ENCODE measurements around the gene WNT10A. TPM values are rescaled to one million over a fixed set of nuclear protein-coding genes. Genes with fewer than 3 reads are reported as not detected.

Gene WNT10A
- total and polyA plus RNA-seq, 10 donors: 1.5 to 7.9 (median 2.3) TPM

DNA sequence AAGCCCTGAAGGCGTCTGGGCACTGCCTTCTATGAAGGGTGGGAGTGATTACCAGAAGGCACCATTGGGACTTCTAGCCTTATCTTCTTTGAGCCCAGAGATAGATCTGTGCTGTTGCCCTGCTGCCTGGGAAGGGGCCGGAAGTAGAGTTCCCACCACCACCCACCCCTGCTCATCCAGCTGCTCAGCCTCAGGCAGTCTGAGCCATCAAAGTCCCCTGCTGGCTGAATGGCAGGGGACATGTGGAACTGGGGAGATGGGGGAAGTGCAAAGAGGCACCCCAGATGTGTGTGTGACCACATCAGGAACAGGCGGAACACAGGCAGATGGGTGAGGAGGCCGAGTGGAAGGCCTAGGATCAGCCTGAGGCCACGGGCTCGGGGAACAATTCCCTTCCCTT, 3.3 kb upstream of the WNT10A start:
- TF ChIP-seq POLR2A (IDR thresholded peaks at IDR 0.05) (no peak), POLR2AphosphoS5 (IDR thresholded peaks at IDR 0.05) (no peak)
- TF ChIP-seq, protein P1, sequence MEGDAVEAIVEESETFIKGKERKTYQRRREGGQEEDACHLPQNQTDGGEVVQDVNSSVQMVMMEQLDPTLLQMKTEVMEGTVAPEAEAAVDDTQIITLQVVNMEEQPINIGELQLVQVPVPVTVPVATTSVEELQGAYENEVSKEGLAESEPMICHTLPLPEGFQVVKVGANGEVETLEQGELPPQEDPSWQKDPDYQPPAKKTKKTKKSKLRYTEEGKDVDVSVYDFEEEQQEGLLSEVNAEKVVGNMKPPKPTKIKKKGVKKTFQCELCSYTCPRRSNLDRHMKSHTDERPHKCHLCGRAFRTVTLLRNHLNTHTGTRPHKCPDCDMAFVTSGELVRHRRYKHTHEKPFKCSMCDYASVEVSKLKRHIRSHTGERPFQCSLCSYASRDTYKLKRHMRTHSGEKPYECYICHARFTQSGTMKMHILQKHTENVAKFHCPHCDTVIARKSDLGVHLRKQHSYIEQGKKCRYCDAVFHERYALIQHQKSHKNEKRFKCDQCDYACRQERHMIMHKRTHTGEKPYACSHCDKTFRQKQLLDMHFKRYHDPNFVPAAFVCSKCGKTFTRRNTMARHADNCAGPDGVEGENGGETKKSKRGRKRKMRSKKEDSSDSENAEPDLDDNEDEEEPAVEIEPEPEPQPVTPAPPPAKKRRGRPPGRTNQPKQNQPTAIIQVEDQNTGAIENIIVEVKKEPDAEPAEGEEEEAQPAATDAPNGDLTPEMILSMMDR (IDR thresholded peaks at IDR 0.05 in 8 of 11, conservative IDR thresholded peaks at IDR 0.05 in 3 of 11): no peak
- WGBS, 5 donors: 56 to 72% (median 63%) methylated on average over 6 of the region's 6 CpGs
- intact Hi-C loops (cut with DNase I; ENCODE audit: low total_unique reads): no loop called here
- Histone ChIP-seq H3K36me3 (peaks cover 0 to 7% (median 0%) of the 10 kb centered on the region in 6 donors), H3K9me3 (no peaks in the 10 kb centered on the region), H3K4me3 (no peak overlapping the region), H3K27me3 (replicated peaks in 1 of 7) (peaks cover 0 to 99% (median 33%) of the 10 kb centered on the region in 7 donors), H3K27ac (no peak overlapping the region), H3K4me1 (peaks cover 18 to 79% (median 65%) of the 10 kb centered on the region in 6 donors)
- peak; percentile 69 for DNase-seq

DNA sequence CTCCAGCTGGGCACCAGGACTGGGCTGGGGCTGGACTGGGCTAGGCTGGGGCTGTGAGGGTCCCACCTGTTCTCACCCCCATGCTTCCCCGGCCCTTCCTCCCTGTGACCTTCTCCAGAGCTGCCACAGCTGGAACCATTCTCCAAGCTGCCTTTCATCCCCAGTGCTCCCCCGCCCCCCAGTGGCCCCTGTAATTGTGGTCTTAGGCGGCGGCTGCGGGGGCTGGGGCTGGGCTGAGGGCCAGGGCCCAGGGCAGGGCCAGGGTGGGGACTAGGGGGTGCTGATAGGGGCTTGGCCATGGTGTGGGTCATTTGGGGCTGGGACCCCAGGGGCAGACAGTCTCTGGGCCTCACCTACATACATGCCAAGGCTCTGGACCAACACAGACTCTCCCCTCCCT, 2.8 kb upstream of the WNT10A start:
- Histone ChIP-seq H3K4me3 (no peak overlapping the region), H3K9me3 (no peaks in the 10 kb centered on the region), H3K27me3 (replicated peaks in 1 of 7) (peaks cover 0 to 99% (median 28%) of the 10 kb centered on the region in 7 donors), H3K27ac (no peak overlapping the region), H3K36me3 (peaks cover 0 to 7% (median 0%) of the 10 kb centered on the region in 6 donors), H3K4me1 (peaks cover 16 to 79% (median 65%) of the 10 kb centered on the region in 6 donors)
- DNase-seq: peak; percentile 72
- whole genome bisulfite sequencing, 5 donors: 26 to 66% (median 40%) methylated on average over 5 of the region's 5 CpGs
- TF ChIP-seq POLR2AphosphoS5 (IDR thresholded peaks at IDR 0.05) (no peak), POLR2A (IDR thresholded peaks at IDR 0.05) (no peak)
- TF ChIP-seq, protein P1 (IDR thresholded peaks at IDR 0.05 in 8 of 11, conservative IDR thresholded peaks at IDR 0.05 in 3 of 11): no peak
- intact Hi-C loops (cut with DNase I; ENCODE audit: low total_unique reads): no loop called here

DNA sequence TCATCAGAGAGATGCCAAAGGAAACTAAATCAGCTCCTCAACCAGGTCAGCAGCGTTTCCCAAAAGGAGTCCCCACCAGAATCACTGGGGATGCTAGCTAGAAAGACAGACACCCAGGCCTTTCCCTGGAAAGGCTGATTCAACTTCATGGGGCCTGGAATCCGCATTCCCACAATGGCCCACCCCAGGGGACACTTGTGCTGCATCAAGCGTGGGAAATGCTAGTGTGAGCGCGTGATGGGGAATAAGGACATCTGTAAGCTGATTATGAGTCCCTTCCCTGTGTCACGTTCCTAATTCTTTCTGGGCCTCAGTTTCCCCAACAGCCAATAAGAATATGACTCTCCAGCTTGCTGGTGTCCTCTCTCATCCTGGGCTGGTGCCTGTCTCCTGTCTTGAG, 2.2 kb upstream of the WNT10A start:
- no peak overlapping the region for H3K4me3 ChIP-seq
- H3K4me1 ChIP-seq: peaks cover 16 to 79% (median 65%) of the 10 kb centered on the region in 6 donors
- intact Hi-C loops (cut with DNase I; ENCODE audit: low total_unique reads): no loop called here
- DNase-seq: peak; percentile 37
- peaks cover 0 to 99% (median 23%) of the 10 kb centered on the region in 7 donors for H3K27me3 ChIP-seq (replicated peaks in 1 of 7)
- peaks cover 0 to 4% (median 0%) of the 10 kb centered on the region in 6 donors for H3K36me3 ChIP-seq
- no peak overlapping the region for H3K27ac ChIP-seq
- no peaks in the 10 kb centered on the region for H3K9me3 ChIP-seq
- TF ChIP-seq, protein P1 (IDR thresholded peaks at IDR 0.05 in 8 of 11, conservative IDR thresholded peaks at IDR 0.05 in 3 of 11): no peak
- no peak for TF ChIP-seq POLR2AphosphoS5 (IDR thresholded peaks at IDR 0.05)
- TF ChIP-seq POLR2A (IDR thresholded peaks at IDR 0.05): no peak
- 70 to 81% (median 75%) methylated on average over 6 of the region's 6 CpGs for WGBS, 5 donors

DNA sequence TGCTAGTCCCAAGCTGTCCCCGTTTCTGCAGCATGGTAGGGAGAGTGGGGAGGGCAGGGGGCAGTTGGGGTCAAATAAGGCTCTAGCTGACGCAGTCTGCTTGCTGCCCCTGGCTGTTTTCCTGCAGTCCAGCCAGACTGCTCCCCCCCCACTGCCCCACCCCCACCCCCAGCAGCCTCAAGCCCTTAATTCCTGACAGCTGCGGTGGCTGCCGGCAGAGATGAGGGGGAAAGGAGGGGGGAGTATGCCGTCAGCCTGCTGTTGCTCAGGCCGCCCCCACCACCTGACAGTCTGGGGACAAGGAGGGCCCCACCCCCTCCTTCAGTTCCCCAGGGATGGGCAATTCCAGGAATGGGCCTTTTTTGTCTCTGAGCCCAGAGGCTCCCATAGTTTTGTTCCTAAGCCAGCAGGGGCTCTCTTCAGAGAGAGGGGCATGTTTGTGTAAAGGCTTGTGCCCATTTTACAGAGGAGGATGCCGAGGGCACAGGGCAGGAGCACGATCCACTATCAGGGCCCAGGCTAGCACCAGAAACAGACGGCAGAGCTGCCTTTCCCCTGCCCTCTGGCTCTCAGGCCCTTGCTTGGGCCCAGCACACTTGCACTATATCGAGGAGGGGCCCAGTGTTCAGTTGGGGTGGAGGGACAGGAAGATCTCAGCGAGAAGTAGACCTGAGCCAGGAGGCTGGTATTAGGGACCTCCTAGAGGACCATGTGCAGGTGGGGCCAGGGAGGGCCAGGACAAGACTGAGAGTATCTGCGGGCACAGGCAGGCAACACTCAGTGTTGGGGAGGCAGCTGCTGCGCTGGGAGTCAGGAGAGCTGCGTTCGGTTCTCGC, 1.5 kb upstream of the WNT10A start:
- H3K4me1 ChIP-seq: peaks cover 16 to 80% (median 68%) of the 10 kb centered on the region in 6 donors
- TF ChIP-seq POLR2A (IDR thresholded peaks at IDR 0.05): no peak
- TF ChIP-seq, protein P1 (IDR thresholded peaks at IDR 0.05 in 8 of 11, conservative IDR thresholded peaks at IDR 0.05 in 3 of 11): no peak
- intact Hi-C loops (cut with DNase I; ENCODE audit: low total_unique reads): no loop called here
- WGBS, 5 donors: 23 to 36% (median 34%) methylated on average over 8 to 16 of the region's 16 CpGs
- peak overlapping the region in 1 of 8 donors; percentile 72 for H3K4me3 ChIP-seq
- H3K36me3 ChIP-seq: no peaks in the 10 kb centered on the region
- peak; percentile 78 for DNase-seq
- peak overlapping the region in 7 of 8 donors; percentile 61 to 93 (median 79) for H3K27ac ChIP-seq
- peaks cover 0 to 99% (median 24%) of the 10 kb centered on the region in 7 donors for H3K27me3 ChIP-seq (replicated peaks in 1 of 7)
- no peaks in the 10 kb centered on the region for H3K9me3 ChIP-seq
